Measurements from ENCODE around the gene PCDHGA6.

PCDHGA6 gene

DNA sequence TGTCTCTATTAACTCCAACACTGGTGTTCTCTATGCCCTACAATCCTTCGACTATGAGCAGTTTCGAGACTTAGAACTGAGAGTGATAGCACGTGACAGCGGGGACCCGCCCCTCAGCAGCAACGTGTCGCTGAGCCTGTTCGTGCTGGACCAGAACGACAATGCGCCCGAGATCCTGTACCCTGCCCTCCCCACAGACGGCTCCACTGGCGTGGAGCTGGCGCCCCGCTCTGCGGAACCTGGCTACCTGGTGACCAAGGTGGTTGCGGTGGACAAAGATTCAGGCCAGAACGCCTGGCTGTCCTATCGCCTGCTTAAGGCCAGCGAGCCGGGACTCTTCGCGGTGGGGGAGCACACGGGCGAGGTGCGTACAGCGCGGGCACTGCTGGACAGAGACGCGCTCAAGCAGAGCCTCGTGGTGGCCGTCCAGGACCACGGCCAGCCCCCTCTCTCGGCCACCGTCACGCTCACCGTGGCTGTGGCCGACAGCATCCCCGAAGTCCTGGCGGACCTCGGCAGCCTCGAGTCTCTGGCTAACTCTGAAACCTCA, 49.1 kb downstream of the PCDHGA6 start:
- no peak for DNase-seq

- DNase-seq = no peak
Measured at GRCh38 chr5:141427783-141428426, 54.2 kb downstream of the PCDHGA6 start.

All from NCI-H1417 treated with DMSO at 0.1 percent for 48 hours (cell line).